K562 (cell line): ENCODE measurements around the gene NPFF. TPM values are rescaled to one million over a fixed set of nuclear protein-coding genes. Genes with fewer than 3 reads are reported as not detected.

Experiments used
- ATAC-seq: fragments of 200-7000 bp; cut with Tn5 transposase; 3 replicates; pipeline ENCODE4 v1.9.1; 2020; ENCODE audit warnings: moderate library complexity
- BruUV-seq: library from RNA; stranded (reverse); fragments of 400-500 nt; replicated peaks from 2 replicates; lab custom pipeline; 2021; lab: Mats Ljungman, UMichigan
- CTCF ChIA-PET: fragments of 300-600 bp; formaldehyde crosslinking; extraction: SDS; loops from one replicate; lab custom pipeline; 2021; ENCODE audit warnings: low intra/inter-chr PET ratio; lab: Yijun Ruan, JAX
- POLR2A ChIA-PET: fragments of 300-600, 350-650 bp; sonication (Branson Sonifier 250); formaldehyde crosslinking; extraction: SDS; loops from one replicate; lab custom pipeline; 2021; ENCODE audit warnings: antibody characterized with exemption, inconsistent platforms; lab: Yijun Ruan, JAX
- DNase-seq, 4 experiments: peaks; one replicate each; pipeline versions ENCODE4 v3.0.0 to v3.0.0-alpha.2; 2011 to 2018; ENCODE audit warnings: low spot score in 3 of 4, mixed read lengths in 3 of 4; ENCODE audit errors: extremely low read depth in 1 of 4
- FAIRE-seq: peaks from 2 replicates; lab custom pipeline; 2011; peaks lifted over from hg19 to GRCh38; lab: Jason Lieb, UNC
- H2AFZ ChIP-seq: 2 replicates; pipeline ENCODE4 v1.6.0; 2011; ENCODE audit warnings: low read depth, low read length, control low read depth, inconsistent platforms
- H3K27ac ChIP-seq: fragments of 200-600 bp; 3 replicates; pipeline ENCODE4 v1.8.0; 2011; ENCODE audit warnings: low read depth, mild to moderate bottlenecking, control low read depth, inconsistent platforms, low read length, moderate library complexity, mixed read lengths; ENCODE audit errors: extremely low read depth
- H3K27me3 ChIP-seq, 2 experiments: fragments of 300-600 bp in 1 of 2; 2 replicates in 1 of 2; 3 replicates in 1 of 2; pipeline versions ENCODE4 v1.6.0 to v1.8.0; 2011; ENCODE audit warnings: inconsistent platforms in 2 of 2, low read length in 2 of 2, mild to moderate bottlenecking in 1 of 2, mixed read lengths in 1 of 2, moderate library complexity in 1 of 2; ENCODE audit not compliant: control insufficient read depth in 2 of 2, insufficient read depth in 2 of 2
- H3K36me3 ChIP-seq: fragments of 300-600 bp; 3 replicates; pipeline ENCODE4 v1.8.0; 2011; ENCODE audit warnings: mild to moderate bottlenecking, low read length, inconsistent platforms; ENCODE audit not compliant: control insufficient read depth, insufficient read depth
- H3K4me1 ChIP-seq, 2 experiments: fragments of 200-600 bp in 1 of 2; replicated peaks in 1 of 2; 2 replicates in 1 of 2; 3 replicates in 1 of 2; pipeline versions ENCODE4 v1.5.1 to v1.8.0; 2011; ENCODE audit warnings: inconsistent platforms in 2 of 2, low read length in 2 of 2, mild to moderate bottlenecking in 1 of 2, mixed read lengths in 1 of 2, moderate library complexity in 1 of 2; ENCODE audit not compliant: control insufficient read depth in 2 of 2, insufficient read depth in 2 of 2
- H3K4me2 ChIP-seq: 2 replicates; pipeline ENCODE4 v1.6.1; 2011; ENCODE audit warnings: low read length, control low read depth, inconsistent platforms, mixed read lengths; ENCODE audit not compliant: insufficient read depth
- H3K4me3 ChIP-seq: fragments of 200-600 bp; sonication (generic), shearing (Covaris generic); 2 replicates; pipeline ENCODE4 v1.5.1; 2016; ENCODE audit warnings: control low read depth, inconsistent platforms
- H3K79me2 ChIP-seq: fragments of 200-600 bp; 3 replicates; pipeline ENCODE4 v1.8.0; 2011; ENCODE audit warnings: low read length, inconsistent platforms; ENCODE audit not compliant: control insufficient read depth, insufficient read depth
- H3K9ac ChIP-seq, 2 experiments: 2 replicates each; pipeline versions ENCODE4 v1.6.0 to v1.6.1; 2011; ENCODE audit warnings: low read depth in 2 of 2, low read length in 2 of 2, control low read depth in 1 of 2, inconsistent platforms in 1 of 2, mild to moderate bottlenecking in 1 of 2, mixed read lengths in 1 of 2; ENCODE audit not compliant: insufficient read depth in 1 of 2
- H3K9me1 ChIP-seq: one replicate; pipeline ENCODE4 v1.6.0; 2011; ENCODE audit warnings: inconsistent platforms, mild to moderate bottlenecking, low read length, moderate library complexity; ENCODE audit not compliant: control insufficient read depth, insufficient read depth
- H3K9me3 ChIP-seq: replicated peaks from 2 replicates; pipeline ENCODE4 v1.5.1; 2011; ENCODE audit warnings: low read depth, low read length, inconsistent platforms; ENCODE audit not compliant: control insufficient read depth, insufficient read depth
- H4K20me1 ChIP-seq: replicated peaks from 2 replicates; pipeline ENCODE4 v1.6.1; 2011; ENCODE audit warnings: low read length, inconsistent platforms, mixed read lengths; ENCODE audit not compliant: control insufficient read depth, insufficient read depth
- CREB1 ChIP-seq, 2 experiments: sonication (generic) in 1 of 2; formaldehyde crosslinking in 1 of 2; IDR thresholded peaks; 2 replicates each; pipeline versions ENCODE4 v1.6.1 to v1.8.0; 2012 to 2022; ENCODE audit warnings: inconsistent platforms in 1 of 2, mild to moderate bottlenecking in 1 of 2, missing genetic modification reagents in 1 of 2, moderate library complexity in 1 of 2
- FOXA1 ChIP-seq: fragments of 450-650 bp; IDR thresholded peaks from 2 replicates; pipeline ENCODE4 v1.6.1; 2016; ENCODE audit warnings: mild to moderate bottlenecking, borderline replicate concordance
- KAT2B ChIP-seq: IDR thresholded peaks from one replicate; pipeline ENCODE4 v1.6.1; 2012; ENCODE audit warnings: low read depth, mild to moderate bottlenecking, control low read depth, inconsistent platforms, low read length, moderate library complexity
- L3MBTL2 ChIP-seq: fragments of 450-650 bp; IDR thresholded peaks from 2 replicates; pipeline ENCODE4 v1.6.1; 2016; ENCODE audit warnings: mild to moderate bottlenecking, moderate library complexity
- MCM2 ChIP-seq: fragments of 450-650 bp; IDR thresholded peaks from 2 replicates; pipeline ENCODE4 v1.6.1; 2017; ENCODE audit warnings: low read depth, mild to moderate bottlenecking
- MYC ChIP-seq, 2 experiments: fragments of 250-450 bp in 1 of 2; sonication (Bioruptor Pico) in 1 of 2; IDR thresholded peaks; 2 replicates each; pipeline versions ENCODE4 v1.5.1 to v1.6.1; 2012 to 2021; ENCODE audit warnings: low read depth in 2 of 2, borderline replicate concordance in 1 of 2, improper control_type of control experiment in 1 of 2, low read length in 1 of 2, mild to moderate bottlenecking in 1 of 2, moderate library complexity in 1 of 2
- NFE2 ChIP-seq: IDR thresholded peaks from 2 replicates; pipeline ENCODE4 v1.6.1; 2014; ENCODE audit warnings: antibody characterized with exemption, low read depth
- PML ChIP-seq: IDR thresholded peaks from 2 replicates; pipeline ENCODE4 v1.6.1; 2012; ENCODE audit warnings: low read length, inconsistent platforms
- RFX1 ChIP-seq: fragments of 450-650 bp; IDR thresholded peaks from 2 replicates; pipeline ENCODE4 v1.6.1; 2016; ENCODE audit warnings: mild to moderate bottlenecking, moderate library complexity
- SMAD4 ChIP-seq: fragments of 250-450 bp; sonication (Bioruptor Pico); conservative IDR thresholded peaks from 2 replicates; pipeline ENCODE4 v1.8.0; 2021; ENCODE audit warnings: inconsistent platforms, mild to moderate bottlenecking, moderate library complexity
- SP1 ChIP-seq: sonication (generic); formaldehyde crosslinking; IDR thresholded peaks from 2 replicates; pipeline ENCODE4 v1.8.1; 2022; ENCODE audit warnings: mild to moderate bottlenecking, missing genetic modification reagents
- SUPT5H ChIP-seq: fragments of 450-650 bp; IDR thresholded peaks from 2 replicates; pipeline ENCODE4 v1.6.1; 2016
- TAF7 ChIP-seq: fragments of 450-650 bp; IDR thresholded peaks from 2 replicates; pipeline ENCODE4 v1.6.1; 2016; ENCODE audit warnings: missing genetic modification characterization, missing compliant biosample characterization
- TARDBP ChIP-seq: fragments of 450-650 bp; IDR thresholded peaks from 2 replicates; pipeline ENCODE4 v1.6.1; 2016
- TRIM24 ChIP-seq, 2 experiments: fragments of 450-650 bp; IDR thresholded peaks; 2 replicates each; pipeline ENCODE4 v1.6.1; 2016
- ZFP1 ChIP-seq: fragments of 450-650 bp; formaldehyde crosslinking; IDR thresholded peaks from 2 replicates; pipeline ENCODE4 v1.4.0; 2020; ENCODE audit warnings: mild to moderate bottlenecking, mixed read lengths
- ZNF197 ChIP-seq: fragments of 200-800 bp; sonication (Bioruptor generic); IDR thresholded peaks from 2 replicates; pipeline ENCODE4 v1.6.1; 2016; ENCODE audit warnings: low read depth, missing genetic modification characterization, missing compliant biosample characterization
- ZNF232 ChIP-seq: sonication (generic); formaldehyde crosslinking; IDR thresholded peaks from 2 replicates; pipeline ENCODE4 v1.8.0; 2022; ENCODE audit warnings: mild to moderate bottlenecking, missing genetic modification reagents
- ZNF780A ChIP-seq: fragments of 250-450 bp; sonication (Bioruptor Pico); IDR thresholded peaks from 2 replicates; pipeline ENCODE4 v1.5.0; 2021; ENCODE audit warnings: mild to moderate bottlenecking
- WGBS: fragments of 100-300 bp; shearing (Covaris generic); methylation state at CpG from one replicate; pipeline ENCODE4 v1.1.6; 2016; ENCODE audit warnings: low coverage, mixed read lengths; ENCODE audit not compliant: insufficient coverage; ENCODE audit errors: missing lambda C conversion rate; 5-methylcytosine and 5-hydroxymethylcytosine counted together
- in situ Hi-C: fragments of 300-500 bp; cut with MboI; formaldehyde crosslinking; loops from 4 replicates; pipeline ENCODE4 v1.15.0; 2018; ENCODE audit warnings: inconsistent platforms, mixed read lengths
- intact Hi-C: fragments of 100-400 bp; cut with micrococcal nuclease; formaldehyde crosslinking; loops from 2 replicates; pipeline ENCODE4 v1.14.2; 2022
- polyA plus RNA-seq, 8 experiments: library from polyadenylated mRNA; depleted of rRNA in 4 of 8; stranded (reverse) in 5 of 8; unstranded in 3 of 8; fragments of >200 nt; fragmentation: Nextera tagmentation in 2 of 8; fragmentation: Illumina TruSeq in 1 of 8; extraction: Ambion mirVana in 2 of 8; extraction: Trizol in 1 of 8; gene quantifications; 2 replicates each; pipeline versions ENCODE4 v1.2.1 to v1.2.3, GENCODE V29; 2011 to 2014; ENCODE audit warnings: inconsistent platforms in 1 of 8, missing spikeins in 1 of 8
- total RNA-seq, 7 experiments: library from RNA; depleted of rRNA in 6 of 7; stranded (reverse); fragments of >200 nt in 6 of 7; fragmentation: Illumina TruSeq in 2 of 7; extraction: Trizol in 2 of 7; gene quantifications; 2 replicates each; pipeline versions ENCODE4 v1.2.1 to v1.2.3, GENCODE V29; 2011 to 2021; ENCODE audit warnings: low replicate concordance in 1 of 7
- TF ChIP-seq, protein P1 (sequence below): fragments of 450-650 bp; formaldehyde crosslinking; conservative IDR thresholded peaks from 2 replicates; pipeline ENCODE4 v1.4.0; 2022; ENCODE audit warnings: mild to moderate bottlenecking, missing genetic modification characterization
- TF ChIP-seq, protein P2 (sequence below), 2 experiments: IDR thresholded peaks; 2 replicates each; pipeline ENCODE4 v1.6.1; 2011; ENCODE audit warnings: borderline replicate concordance in 1 of 2, control low read depth in 1 of 2, low read depth in 1 of 2, low read length in 1 of 2, mild to moderate bottlenecking in 1 of 2, mixed read lengths in 1 of 2, moderate library complexity in 1 of 2; ENCODE audit not compliant: insufficient read depth in 1 of 2, insufficient read length in 1 of 2, poor library complexity in 1 of 2, severe bottlenecking in 1 of 2; ENCODE audit errors: extremely low read depth in 1 of 2

Gene NPFF
- total and polyA plus RNA-seq, 9 of the 15 experiments (the other 6 are each of a cell fraction or from before 2014, with no cell fraction given) = 0.15 to 1.2 (median 0.55) TPM; not detected in 6

GRCh38 chr12:53516758-53517455, 9.6 kb upstream of the NPFF start (continued):
- TF ChIP-seq ZFP1 (CRISPR knock-in tag) (no peak), ZNF232 (CRISPR knock-in tag) (no peak), ZNF197 (CRISPR knock-in tag) (no peak), ZNF780A (CRISPR knock-in tag) (no peak)

- no peaks in the 10 kb centered on the region for H4K20me1 ChIP-seq
- DNase-seq (no peak), FAIRE-seq (no peak), ATAC-seq (no peak)
- H3K4me3 ChIP-seq = no peak overlapping the region
- no peak overlapping the region for H3K9ac ChIP-seq
- CTCF ChIA-PET = no interaction called here
- H3K9me3 ChIP-seq = no peaks in the 10 kb centered on the region
- no peaks in the 10 kb centered on the region for H3K4me1 ChIP-seq
- H3K36me3 ChIP-seq = peaks cover 72% of the 10 kb centered on the region
- H3K27ac ChIP-seq = no peak overlapping the region
- in situ Hi-C loops (no loop called here), intact Hi-C loops (no loop called here)
- H2AFZ ChIP-seq = no peak overlapping the region
- no peaks in the 10 kb centered on the region for H3K9me1 ChIP-seq
- 47% methylated on average over 2 of the region's 2 CpGs for WGBS
- POLR2A ChIA-PET = interaction anchor here (1.1 to 1.2 kb wide), 3 partner anchors 13 to 318 kb away, joined by 4 to 5 read pairs (median 4); no protein-coding TSS in a partner anchor
- no peak overlapping the region for H3K4me2 ChIP-seq
- no peaks in the 10 kb centered on the region for H3K79me2 ChIP-seq
- H3K27me3 ChIP-seq = no peaks in the 10 kb centered on the region; a peak in 1 of 5 replicates
- no TSS peak for BruUV-seq
- no peak for TF ChIP-seq MYC (IDR thresholded peaks at IDR 0.05; ENCODE audit: low read depth, low read length)
- no peak for TF ChIP-seq MYC (CRISPR knock-in tag; IDR thresholded peaks at IDR 0.05; ENCODE audit: borderline replicate concordance, low read depth)
- no peak for TF ChIP-seq ZFP1 (CRISPR knock-in tag)
- TF ChIP-seq SUPT5H = no peak
- TF ChIP-seq L3MBTL2 = no peak
- TF ChIP-seq SP1 (CRISPR knock-in tag) = no peak
- no peak for TF ChIP-seq KAT2B
- no peak for TF ChIP-seq RFX1
- no peak for TF ChIP-seq MCM2
- no peak for TF ChIP-seq TAF7 (tag)
- TF ChIP-seq, protein P1, sequence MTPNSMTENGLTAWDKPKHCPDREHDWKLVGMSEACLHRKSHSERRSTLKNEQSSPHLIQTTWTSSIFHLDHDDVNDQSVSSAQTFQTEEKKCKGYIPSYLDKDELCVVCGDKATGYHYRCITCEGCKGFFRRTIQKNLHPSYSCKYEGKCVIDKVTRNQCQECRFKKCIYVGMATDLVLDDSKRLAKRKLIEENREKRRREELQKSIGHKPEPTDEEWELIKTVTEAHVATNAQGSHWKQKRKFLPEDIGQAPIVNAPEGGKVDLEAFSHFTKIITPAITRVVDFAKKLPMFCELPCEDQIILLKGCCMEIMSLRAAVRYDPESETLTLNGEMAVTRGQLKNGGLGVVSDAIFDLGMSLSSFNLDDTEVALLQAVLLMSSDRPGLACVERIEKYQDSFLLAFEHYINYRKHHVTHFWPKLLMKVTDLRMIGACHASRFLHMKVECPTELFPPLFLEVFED = no peak
- no peak for TF ChIP-seq FOXA1
- TF ChIP-seq TARDBP = no peak
- TF ChIP-seq CREB1 (IDR thresholded peaks at IDR 0.05) = no peak
- TF ChIP-seq CREB1 (CRISPR knock-in tag; IDR thresholded peaks at IDR 0.05) = no peak
- TF ChIP-seq TRIM24 (IDR thresholded peaks at IDR 0.05) = no peak
- TF ChIP-seq NFE2 = no peak
- TF ChIP-seq, protein P2, sequence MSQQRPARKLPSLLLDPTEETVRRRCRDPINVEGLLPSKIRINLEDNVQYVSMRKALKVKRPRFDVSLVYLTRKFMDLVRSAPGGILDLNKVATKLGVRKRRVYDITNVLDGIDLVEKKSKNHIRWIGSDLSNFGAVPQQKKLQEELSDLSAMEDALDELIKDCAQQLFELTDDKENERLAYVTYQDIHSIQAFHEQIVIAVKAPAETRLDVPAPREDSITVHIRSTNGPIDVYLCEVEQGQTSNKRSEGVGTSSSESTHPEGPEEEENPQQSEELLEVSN (IDR thresholded peaks at IDR 0.05; ENCODE audit: borderline replicate concordance in 1 of 2, extremely low read depth in 1 of 2, insufficient read depth in 1 of 2, insufficient read length in 1 of 2, low read depth in 1 of 2, low read length in 1 of 2, poor library complexity in 1 of 2, severe bottlenecking in 1 of 2) = no peak
- no peak for TF ChIP-seq PML
- TF ChIP-seq SMAD4 (CRISPR knock-in tag) = no peak
Observed at GRCh38 chr12:53515291-53515680, 8.0 kb upstream of the NPFF start.
